Retinal pigment epithelial cell (primary cell): Measurements from ENCODE around the gene S1PR2.
"Not testable (repeated sequence)": the region's sequence is repeated elsewhere in the genome, so short reads cannot be mapped to it uniquely, and the experiment has no call there.

ENCODE experiments used
- DNase-seq: peaks from one replicate; pipeline ENCODE4 v3.0.0-alpha.2; 2010; ENCODE audit warnings: low read depth
- H3K4me3 ChIP-seq: 2 replicates; pipeline ENCODE4 v1.5.1; 2011; ENCODE audit warnings: mild to moderate bottlenecking, low read length, control low read depth, moderate library complexity
- TF ChIP-seq, protein P1 (sequence below): conservative IDR thresholded peaks from 2 replicates; pipeline ENCODE4 v1.5.1; 2011; ENCODE audit warnings: low read depth, low read length, control low read depth, inconsistent platforms

The S1PR2 gene

DNA sequence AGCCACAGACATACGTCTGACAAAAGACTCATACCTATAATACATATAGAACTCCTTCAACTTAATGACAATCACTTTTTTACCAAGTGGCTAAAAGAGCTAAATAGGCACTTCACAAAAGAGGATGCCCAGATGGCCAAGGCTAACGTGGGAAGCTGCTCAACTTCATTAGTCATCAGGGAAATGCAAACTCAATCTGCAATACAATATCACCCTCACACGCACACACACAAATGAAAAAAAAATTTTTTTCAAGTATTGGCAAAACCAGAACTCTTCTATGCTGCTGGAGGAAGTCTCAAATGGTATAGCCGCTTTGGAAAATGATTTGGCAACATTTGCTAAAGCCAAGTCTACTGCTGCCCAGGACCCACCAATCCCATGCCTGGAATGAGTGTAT is 21.8 kb downstream of the S1PR2 start:
- no peak overlapping the region for H3K4me3 ChIP-seq
- TF ChIP-seq, protein P1, sequence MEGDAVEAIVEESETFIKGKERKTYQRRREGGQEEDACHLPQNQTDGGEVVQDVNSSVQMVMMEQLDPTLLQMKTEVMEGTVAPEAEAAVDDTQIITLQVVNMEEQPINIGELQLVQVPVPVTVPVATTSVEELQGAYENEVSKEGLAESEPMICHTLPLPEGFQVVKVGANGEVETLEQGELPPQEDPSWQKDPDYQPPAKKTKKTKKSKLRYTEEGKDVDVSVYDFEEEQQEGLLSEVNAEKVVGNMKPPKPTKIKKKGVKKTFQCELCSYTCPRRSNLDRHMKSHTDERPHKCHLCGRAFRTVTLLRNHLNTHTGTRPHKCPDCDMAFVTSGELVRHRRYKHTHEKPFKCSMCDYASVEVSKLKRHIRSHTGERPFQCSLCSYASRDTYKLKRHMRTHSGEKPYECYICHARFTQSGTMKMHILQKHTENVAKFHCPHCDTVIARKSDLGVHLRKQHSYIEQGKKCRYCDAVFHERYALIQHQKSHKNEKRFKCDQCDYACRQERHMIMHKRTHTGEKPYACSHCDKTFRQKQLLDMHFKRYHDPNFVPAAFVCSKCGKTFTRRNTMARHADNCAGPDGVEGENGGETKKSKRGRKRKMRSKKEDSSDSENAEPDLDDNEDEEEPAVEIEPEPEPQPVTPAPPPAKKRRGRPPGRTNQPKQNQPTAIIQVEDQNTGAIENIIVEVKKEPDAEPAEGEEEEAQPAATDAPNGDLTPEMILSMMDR: no peak
- DNase-seq: no peak

DNA sequence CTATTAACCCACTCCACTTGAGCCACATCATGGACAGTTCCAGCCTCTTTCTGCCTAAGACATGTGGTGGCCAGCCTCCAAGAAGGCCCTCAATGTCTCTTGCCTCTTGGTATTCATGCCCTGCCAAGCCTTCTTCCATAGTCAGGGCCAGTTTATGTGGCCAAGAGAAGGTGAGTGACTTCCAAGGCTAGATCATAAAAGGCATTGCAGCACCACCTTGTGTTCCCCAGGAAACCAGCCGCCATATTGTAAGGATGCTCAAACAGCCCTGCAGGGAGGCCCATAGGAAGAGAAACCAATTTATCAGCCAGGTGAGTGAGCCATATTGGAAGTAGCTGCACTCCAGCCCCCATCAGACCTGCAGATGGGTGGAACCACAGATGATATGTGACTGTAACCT is 24.1 kb downstream of the S1PR2 start:
- TF ChIP-seq, protein P1: no peak
- no peak for DNase-seq
- H3K4me3 ChIP-seq: no peak overlapping the region

DNA sequence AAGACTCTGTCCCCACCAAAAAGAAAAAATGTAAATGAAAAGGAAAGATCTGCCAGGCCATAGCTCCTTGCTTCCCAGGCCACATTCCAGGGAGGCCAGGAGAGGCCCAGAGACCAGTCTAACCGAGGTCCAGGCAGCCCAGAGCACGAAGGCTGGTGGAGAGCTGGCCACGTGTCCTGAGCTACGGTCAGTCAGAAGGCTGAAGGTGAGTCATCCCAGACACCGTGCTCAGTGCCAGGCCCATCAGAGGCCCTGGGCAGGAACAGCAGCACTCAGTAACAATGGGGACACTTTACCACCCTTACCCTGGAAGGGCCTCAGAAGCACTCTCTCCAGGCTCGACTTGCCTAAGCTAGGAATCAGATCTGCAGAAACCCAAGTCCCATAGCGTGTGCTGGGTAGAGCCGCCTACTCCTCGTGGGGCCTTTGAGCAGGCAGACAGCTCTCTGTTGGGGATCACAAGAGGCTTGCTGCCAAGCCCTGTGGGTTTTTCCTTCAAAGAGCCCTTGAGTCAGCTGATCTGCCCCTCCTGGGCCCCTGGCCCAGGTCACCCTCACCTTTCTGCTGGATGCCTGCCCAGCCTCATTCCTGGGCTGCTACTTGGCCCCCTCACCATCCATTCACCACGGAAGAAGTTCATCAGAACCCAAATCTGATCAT is 24.8 kb downstream of the S1PR2 start:
- H3K4me3 ChIP-seq: no peak overlapping the region
- peak; percentile 59 for DNase-seq
- TF ChIP-seq, protein P1: no peak

DNA sequence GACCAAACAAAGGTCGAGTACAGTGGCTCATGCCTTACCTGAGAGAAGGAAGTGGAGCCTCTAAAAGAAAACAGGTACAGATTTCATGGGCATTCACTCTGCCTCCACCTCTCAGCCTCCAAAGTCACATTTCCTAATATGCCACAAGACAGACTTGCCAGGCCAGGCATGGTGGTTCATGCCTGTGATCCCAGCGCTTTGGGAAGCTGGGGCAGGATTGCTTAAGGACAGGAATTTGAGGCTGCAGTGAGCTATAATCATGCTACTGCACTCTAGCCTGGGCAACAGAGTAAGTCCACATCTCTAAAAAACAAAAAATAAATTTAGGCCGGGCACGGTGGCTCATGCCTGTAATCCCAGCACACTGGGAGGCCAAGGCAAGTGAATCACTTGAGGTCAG is 25.5 kb downstream of the S1PR2 start:
- TF ChIP-seq, protein P1: no peak
- H3K4me3 ChIP-seq: no peak overlapping the region
- DNase-seq: no peak

DNA sequence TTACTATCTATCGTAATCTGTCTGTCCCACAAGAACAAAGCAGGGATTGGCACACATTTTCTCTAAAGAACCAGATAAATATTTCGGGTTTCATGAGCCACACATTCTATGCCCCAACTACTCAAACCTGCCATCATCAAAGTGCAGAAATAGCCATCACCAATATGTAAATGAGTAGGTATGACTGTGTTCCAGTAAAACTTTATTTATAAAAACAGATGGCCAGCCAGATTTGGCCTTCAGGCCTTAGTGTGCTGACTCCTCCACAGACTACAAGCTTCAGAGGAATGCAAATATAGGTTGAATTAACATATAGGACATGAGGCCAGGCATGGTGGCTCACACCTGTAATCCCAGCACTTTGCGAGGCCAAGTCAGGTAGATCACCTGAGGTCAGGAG is 27.4 kb downstream of the S1PR2 start:
- TF ChIP-seq, protein P1: no peak
- no peak for DNase-seq
- no peak overlapping the region for H3K4me3 ChIP-seq

DNA sequence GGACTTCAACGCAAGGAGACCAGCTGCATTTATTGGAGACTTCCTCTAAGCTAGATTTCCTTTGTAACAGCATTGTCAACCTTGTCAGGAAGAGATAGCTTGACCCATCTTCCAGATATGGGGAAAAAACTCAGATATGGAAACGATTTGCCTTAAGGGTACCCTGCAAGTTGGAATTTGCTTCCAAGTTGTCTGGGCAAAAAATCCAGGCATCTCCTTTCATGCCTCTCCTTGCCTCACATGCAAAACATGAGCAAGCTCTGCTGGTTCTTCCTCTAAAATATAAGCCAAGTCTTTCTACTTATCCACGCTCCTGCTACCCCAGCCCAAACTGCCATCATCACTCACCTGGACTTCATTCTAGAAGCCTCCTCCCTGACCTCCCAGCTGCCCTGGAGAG is 30.0 kb downstream of the S1PR2 start:
- TF ChIP-seq, protein P1: no peak
- H3K4me3 ChIP-seq: no peak overlapping the region
- DNase-seq: no peak

DNA sequence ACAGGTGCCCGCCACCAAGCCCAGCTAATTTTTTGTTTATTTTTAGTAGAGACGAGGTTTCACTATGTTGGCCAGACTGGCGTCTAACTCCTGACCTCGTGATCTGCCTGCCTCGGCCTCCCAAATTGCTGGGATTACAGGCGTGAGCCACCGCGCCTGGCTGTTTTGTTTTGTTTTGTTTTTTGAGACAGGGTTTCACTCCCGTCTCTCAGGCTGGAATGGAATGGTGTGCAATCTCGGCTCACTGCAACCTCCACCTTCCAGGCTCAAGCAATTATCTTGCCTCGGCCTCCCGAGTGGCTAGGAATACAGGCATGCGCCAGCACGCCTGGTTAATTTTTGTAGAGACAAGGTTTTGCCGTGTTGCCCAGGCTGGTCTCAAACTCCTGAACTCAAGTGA is 31.0 kb downstream of the S1PR2 start:
- not testable (repeated sequence) for DNase-seq, H3K4me3 ChIP-seq

DNA sequence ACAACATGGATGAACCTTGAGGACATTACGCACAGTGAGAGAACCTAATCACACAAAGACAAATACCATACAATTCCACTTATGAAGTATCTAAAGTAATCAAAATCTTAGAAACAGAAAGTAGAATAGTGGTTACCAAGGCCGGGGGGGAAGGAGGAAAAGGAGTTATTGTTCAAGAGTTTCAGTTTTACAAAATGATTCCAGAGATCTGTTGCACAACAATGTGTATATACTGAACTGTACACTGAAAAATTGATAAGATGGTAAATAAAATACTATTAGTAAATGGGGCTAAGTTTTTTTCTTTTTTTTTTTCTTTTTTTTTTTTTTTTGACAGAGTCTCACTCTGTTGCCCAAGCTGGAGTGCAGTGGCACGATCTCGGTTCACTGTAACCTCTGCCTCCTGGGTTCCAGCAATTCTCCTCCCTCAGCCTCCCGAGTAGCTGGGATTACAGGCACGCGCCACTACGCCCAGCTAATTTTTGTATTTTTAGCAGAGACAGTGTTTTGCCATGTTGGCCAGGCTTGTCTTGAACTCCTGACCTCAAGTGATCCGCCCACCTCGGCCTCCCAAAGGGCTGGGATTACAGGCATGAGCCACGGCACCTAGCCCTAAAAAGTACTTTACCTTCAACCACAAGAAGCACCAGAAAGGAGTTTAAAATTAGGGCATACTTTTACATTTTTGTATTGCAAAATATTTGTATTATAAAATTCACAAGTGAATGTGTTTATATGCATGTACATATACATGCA is 32.1 kb downstream of the S1PR2 start:
- not testable (repeated sequence) for H3K4me3 ChIP-seq, DNase-seq
